ENCODE data around the gene HOTAIR.

DNA sequence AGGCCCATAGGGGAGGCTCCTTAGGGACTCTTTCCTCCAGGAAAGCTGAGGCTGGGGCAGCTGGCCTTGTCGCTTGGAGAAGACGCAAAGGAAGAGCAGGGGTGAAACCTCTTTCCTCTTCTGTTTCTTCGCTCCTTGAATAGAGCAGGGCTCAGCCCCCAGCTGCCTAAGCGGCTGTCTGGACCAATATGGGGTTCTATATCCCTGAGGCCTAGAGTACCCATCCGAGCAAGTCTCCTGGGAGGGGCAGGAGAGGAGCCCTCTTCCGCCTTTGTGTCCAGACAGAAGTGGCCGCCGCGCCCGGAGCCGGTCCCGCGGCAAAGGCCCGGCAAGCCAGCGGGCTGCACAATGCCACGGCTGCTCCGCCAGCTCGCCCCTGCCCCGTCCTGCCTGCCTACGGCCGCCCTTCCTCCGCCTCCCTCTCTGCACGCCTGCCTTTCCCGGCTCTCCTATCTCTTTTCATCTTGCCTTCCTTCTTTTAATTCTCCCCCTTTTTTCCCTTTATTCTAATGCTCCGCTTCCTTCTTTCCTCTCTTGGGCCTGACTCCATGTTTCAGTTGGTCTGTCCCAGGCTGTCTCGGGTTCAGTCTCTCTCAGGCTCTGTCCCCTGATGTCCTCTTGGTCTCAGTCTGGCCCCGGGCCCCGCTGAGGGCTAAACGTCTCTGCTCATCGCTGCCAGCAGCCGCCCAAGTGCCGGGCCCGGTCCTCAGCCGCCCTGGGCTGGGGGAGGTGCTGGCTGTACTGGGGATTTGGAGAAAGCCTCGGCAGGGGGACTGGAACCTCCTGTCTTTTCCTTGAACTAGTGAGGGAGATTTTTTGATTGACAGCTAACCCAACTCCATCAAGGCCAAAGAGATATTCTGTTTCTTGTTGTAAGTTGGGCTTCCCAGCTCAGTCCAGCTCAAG lies 22.7 kb upstream of the HOTAIR start:
- TF ChIP-seq, protein P1, sequence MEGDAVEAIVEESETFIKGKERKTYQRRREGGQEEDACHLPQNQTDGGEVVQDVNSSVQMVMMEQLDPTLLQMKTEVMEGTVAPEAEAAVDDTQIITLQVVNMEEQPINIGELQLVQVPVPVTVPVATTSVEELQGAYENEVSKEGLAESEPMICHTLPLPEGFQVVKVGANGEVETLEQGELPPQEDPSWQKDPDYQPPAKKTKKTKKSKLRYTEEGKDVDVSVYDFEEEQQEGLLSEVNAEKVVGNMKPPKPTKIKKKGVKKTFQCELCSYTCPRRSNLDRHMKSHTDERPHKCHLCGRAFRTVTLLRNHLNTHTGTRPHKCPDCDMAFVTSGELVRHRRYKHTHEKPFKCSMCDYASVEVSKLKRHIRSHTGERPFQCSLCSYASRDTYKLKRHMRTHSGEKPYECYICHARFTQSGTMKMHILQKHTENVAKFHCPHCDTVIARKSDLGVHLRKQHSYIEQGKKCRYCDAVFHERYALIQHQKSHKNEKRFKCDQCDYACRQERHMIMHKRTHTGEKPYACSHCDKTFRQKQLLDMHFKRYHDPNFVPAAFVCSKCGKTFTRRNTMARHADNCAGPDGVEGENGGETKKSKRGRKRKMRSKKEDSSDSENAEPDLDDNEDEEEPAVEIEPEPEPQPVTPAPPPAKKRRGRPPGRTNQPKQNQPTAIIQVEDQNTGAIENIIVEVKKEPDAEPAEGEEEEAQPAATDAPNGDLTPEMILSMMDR (IDR thresholded peaks at IDR 0.05; ENCODE audit: poor library complexity, severe bottlenecking) = no peak
- TF ChIP-seq RAD21 (conservative IDR thresholded peaks at IDR 0.05) = no peak
